LoVo (cell line): ENCODE measurements around the gene OR1F1.
"Not testable (repeated sequence)": the region's sequence is repeated elsewhere in the genome, so short reads cannot be mapped to it uniquely, and the experiment has no call there.

Source experiments
- DNase-seq: peaks from one replicate; pipeline ENCODE4 v3.0.0-alpha.2; 2016; ENCODE audit warnings: low spot score

The OR1F1 gene

DNA sequence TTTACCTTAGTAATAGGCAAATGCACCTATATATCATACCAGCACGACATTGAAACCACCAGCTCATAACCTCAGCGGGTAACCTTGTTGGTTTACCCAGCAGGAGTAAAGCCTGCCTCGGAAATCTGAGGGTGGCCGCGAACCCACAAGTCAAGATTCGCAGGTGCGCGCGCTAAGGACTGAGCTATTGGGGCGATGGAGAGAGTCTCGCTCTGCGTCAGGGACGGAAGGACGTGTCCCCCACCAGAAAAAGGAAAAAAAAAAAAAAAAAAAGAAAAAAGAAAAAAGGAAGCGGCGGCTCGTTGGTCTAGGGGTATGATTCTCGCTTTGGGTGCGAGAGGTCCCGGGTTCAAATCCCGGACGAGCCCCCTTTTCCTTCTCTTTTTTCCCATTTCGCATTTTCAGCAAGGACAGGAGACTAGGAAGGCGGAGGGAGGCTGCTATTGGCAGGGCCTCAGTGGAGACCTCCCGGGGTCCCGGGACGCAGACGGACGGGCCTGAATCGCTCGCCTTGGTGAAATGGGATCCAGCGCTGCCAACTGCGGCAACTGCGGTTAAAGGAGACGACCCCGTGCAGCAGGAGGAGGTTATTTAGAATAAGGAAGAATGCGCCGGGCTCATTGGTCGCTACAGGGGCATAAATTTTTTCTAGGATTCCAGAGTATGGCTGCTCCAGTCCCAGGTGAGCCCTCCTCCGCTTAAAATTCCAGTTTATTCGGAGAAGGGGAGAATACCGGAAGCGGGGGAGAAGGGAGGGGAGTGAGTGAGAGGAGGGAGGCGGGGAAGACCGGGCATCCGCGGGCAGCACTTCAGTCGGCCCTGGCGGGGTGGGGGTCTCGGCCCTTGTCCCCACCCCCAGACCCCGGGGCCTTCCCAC is at the start of gene OR1F1:
Gene OR1F1, plus strand, starts transcription at position 407 of the 877 bp plus-strand sequence.
- DNase-seq: no peak

DNA sequence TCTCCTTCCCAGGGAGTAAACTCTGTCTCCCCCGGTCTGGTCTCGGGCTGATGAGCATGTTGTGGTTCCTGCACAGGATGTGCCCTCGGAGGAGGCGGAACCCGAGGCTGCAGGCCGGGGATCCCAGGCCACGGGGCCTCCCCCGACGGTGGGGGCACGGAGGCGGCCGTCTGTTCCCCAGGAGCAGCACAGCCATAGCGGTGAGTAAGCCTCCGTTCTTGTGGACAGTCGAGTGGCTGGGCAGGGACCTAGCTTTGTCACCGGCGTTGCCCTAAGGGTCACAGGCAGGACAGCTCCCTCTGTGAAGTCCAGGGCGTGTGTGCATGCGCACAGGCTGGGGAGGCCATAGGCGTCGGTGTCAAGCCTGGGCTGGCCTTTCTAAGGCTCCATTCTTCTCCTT is 49.7 kb upstream of the OR1F1 start:
- no peak for DNase-seq

DNA sequence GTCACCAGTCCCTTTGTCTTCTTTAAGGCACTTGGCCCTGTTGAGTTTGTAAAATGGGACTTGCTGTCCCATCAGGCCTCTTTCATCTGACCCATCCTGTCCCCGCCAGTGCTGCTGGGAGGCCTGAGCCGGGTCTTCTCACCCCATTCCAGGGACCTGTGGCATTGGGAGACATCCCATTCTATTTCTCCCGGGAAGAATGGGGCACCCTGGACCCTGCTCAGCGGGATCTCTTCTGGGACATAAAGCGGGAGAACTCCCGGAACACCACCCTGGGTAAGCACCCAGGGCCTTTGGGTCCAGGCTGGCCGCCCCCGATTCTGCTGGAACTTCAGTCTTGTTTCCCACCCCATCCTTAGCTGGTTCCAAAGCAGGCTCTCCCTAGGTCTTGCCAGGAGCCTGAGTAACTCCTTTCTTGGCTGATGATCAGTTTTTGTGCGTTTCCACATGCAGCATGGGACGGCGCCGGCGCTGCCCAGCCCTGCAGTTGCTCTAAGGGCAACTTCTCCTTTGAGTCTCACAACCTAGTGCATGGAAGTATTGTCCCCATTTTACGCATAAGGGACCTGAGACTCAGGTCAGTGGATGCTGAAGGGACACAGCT is 49.1 kb upstream of the OR1F1 start:
- DNase-seq: no peak

DNA sequence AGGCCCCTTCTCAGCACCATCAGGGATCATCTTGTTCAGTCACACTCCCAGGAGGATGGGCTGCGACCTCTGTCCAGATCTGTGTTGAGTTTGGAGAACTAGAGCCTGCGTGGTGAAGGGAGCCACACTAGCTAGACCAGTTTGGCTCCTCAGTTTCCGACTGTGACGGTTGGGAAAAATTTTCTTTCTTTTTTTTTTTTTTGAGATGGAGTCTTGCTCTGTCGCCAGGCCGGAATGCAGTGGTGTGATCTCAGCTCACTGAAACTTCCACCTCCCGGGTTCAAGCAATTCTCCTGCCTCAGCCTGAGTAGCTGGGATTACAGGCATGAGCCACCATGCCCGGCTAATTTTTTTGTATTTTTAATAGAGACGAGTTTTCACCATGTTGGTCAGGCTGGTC is 48.4 kb upstream of the OR1F1 start:
- DNase-seq: not testable (repeated sequence)

DNA sequence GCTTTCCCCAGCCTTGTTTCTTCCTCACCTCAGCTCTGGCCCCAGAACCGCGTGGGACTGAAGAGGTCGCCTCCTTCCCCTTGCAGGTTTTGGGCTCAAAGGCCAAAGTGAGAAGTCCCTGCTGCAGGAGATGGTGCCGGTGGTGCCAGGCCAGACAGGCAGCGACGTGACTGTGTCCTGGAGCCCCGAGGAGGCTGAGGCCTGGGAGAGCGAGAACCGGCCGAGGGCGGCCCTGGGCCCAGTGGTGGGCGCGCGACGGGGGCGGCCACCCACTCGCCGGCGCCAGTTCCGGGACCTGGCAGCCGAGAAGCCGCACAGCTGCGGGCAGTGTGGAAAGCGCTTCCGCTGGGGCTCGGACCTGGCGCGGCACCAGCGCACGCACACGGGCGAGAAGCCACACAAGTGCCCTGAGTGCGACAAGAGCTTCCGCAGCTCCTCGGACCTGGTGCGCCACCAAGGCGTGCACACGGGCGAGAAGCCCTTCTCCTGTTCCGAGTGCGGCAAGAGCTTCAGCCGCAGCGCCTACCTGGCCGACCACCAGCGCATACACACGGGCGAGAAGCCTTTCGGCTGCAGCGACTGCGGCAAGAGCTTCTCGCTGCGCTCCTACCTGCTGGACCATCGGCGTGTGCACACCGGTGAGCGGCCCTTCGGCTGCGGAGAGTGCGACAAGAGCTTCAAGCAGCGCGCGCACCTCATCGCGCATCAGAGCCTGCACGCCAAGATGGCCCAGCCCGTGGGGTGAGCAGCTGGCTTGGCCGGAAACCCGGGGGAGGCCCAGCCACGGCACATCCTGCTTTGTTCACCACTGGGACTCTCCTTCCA is 47.2 kb upstream of the OR1F1 start:
- no peak for DNase-seq

DNA sequence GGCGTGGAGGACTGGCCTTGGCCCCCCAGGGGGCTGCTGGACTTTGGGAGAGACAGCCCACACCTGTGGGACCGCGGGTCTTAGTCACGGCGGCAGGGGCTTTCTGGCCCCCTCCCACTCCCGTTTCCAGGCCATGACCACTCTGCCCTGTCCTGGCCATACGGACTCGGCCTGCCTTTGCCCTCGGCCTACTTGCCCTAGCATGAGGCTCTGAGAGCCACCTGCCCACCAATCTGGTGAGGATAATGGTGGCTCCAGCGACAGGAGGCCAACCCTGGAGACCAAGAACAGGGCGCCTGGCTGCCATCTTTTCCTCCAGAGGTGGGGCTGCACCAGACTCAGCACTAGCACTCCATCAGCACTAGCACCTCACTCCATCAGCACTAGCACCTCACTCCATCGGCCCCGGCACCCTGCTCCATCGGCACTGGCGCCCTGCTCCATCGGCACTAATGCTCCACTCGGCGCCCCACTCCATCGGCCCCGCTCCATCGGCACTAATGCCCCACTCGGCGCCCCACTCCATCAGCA is 46.2 kb upstream of the OR1F1 start:
- no peak for DNase-seq

DNA sequence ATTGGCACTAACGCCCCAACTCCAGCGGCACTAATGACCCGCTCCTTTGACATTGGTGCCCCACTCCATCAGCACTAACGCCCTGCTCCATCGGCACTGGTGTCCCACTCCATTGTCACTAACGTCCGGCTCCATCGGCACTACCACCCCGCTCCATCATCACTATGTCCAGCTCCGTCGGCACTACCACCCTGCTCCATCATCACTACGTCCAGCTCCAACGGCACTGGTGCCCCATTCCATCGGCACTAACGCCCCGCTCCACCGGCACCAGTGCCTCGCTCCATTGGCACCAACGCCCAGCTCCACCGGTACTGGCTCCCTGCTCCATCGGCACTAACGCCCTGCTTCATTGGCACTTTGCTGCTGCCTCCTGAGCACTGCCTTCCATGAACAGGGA is 45.7 kb upstream of the OR1F1 start:
- no peak for DNase-seq

DNA sequence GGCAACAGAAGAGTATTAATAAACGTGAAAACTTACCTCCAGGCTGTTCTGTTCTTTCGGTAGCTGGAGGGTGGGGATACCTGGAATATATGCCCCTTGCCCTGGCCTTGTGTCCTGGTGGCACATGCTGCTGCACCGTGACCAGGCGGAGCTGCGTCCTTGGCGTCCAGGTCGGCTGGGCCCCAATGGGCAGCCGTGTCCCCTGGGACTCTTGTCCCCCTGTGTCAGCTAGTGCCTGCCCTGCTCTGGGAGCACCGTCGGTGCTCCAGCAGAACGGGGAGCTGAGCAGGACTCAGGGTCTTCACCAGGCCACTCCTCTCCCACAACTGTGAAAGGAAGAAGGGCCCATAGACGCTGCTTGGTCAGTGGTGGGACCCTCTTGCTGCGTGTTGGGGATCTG is 45.2 kb upstream of the OR1F1 start:
- DNase-seq: no peak

DNA sequence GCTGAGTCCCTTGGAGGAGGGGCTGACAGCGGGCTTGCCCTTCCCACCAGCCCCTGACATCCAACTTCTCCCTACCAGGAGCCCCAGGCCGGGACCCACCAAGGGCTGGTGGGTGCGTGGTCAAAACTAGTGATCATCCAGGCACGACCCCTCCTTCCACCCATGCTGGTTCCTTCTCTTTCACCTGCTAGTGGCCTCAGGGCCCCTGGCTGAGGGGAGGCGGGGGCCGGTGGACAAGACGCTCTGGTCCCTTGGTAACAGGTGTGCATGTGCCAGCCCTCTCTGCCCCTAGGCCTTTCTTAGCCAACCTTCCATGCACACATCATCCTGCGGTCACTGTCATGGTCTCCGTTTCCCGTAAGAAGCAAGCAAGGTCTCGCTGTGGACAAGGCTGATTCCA is 44.8 kb upstream of the OR1F1 start:
- no peak for DNase-seq

DNA sequence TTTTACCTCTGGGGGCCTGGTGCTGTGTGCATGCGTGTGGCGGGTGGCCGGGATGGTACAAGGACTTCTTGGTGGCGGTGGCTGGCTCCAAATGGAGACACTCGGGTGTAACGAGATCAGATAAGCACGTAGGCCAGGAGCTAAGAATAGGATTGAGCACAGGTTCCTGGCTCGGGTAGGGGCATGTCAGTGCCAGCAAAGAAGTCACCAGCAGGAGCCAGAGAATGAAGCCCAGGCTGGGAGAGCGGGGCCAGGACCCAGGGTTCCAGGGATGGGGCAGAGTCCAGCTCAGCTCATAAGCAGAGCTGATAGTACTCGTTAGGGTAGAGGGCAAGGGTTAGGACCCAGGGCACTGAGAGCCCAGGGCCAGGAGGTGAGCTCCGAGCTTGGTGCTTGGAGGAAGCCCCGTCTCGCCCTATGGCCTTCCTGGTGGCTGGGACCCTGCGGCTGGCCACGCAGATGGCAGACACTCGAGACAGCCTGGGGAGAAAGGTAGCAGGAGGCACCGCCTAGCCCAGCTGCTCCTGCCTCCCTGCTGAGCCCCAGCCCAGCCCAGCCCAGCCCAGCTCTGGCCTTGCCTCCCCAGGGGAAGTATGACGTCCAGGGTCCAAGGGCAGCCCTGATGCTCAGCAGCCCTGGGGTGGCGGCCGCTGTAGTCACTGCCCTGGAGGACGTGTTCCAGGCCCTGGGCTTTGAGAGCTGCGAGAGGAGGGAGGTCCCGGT is 44.2 kb upstream of the OR1F1 start:
- DNase-seq: no peak

DNA sequence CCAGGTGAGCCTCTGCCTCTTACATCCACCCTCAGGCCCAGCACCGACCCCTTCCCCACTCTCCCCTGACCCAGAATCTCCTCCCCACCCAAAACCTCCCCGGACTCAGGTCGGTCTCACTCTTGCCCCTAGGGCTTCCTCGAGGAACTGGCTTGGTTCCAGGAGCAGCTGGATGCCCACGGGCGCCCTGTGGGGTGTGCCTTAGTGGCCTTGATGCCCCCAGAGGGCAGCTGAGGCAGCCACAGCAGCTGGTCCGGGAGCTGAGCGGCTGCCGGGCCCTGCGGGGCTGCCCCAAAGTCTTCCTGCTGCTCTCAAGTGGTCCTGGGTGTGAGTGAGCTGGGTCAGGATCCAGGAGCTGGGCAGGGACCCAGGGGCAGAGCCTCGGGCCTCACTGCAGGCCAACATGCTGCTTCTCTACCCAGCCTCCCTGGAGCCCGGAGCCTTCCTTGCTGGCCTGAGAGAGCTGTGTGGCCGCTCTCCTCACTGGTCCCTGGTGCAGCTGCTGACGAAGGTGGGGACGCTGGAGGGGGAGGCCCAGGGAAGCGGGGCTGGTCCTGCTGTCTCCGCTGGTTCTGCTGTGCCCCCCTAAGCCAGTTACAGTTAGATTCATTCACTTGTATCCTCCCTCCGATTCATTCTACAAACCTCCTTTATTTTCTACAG is 43.6 kb upstream of the OR1F1 start:
- no peak for DNase-seq

DNA sequence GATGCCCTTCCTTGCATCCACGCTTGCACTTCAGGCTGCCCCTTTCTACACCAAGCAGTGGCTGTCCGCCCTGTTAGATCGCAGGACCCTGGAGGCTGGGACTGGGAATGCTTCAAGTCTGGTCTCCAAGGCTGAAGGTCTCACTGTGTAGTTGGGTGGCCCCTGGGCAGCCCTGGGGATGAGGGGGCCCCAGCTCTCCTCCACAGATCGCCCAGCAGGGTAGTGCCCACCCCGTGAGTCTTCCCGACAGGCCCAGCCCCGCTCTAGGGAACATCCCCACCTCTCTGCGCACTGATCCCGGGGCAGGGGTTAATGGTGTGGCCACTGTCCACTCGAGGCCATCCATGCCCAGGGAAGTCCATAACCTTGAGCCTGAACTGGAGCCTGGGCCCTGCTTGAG is 42.9 kb upstream of the OR1F1 start:
- no peak for DNase-seq

DNA sequence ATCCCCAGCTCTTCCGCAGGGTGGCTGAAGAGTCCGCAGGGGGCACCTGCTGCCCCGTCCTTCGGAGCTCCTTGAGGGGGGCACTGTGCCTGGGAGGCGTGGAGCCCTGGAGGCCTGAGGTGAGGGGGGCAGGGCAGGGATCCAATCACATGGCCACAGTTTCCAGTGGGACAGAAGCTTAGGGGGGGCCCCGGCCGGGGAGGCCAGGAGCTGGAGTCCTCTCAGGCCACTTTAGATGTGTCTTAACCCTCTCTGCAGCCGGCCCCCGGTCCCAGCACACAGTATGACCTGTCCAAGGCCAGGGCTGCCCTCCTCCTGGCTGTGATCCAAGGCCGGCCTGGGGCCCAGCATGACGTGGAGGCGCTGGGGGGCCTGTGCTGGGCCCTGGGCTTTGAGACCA is 42.3 kb upstream of the OR1F1 start:
- no peak for DNase-seq

DNA sequence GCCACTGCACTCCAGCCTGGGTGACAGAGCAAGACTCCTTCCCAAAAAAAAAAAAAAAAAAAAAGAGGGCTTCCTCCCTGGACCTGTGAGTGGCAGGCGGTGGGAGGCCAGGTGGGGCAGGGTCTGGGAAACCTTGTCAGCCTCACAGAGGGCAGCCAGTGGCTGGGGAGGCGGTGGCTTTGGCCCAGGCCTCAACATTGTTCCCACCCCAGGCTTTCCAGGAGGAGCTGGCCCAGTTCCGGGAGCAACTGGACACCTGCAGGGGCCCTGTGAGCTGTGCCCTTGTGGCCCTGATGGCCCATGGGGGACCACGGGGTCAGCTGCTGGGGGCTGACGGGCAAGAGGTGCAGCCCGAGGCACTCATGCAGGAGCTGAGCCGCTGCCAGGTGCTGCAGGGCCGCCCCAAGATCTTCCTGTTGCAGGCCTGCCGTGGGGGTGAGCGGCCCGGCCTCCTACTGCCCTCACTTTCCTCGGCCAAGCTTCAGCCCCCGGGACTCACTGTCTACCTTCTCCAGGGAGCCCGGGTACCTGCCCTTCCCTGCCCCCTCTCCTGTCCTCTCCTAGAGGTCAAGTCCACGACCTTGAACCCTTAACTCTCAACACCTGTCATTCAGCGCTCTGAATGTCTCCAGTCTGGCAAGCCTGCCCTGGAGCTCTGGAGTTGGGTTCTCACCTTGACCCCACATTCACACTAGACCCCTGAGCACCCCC is 40.8 kb upstream of the OR1F1 start:
- DNase-seq: no peak

DNA sequence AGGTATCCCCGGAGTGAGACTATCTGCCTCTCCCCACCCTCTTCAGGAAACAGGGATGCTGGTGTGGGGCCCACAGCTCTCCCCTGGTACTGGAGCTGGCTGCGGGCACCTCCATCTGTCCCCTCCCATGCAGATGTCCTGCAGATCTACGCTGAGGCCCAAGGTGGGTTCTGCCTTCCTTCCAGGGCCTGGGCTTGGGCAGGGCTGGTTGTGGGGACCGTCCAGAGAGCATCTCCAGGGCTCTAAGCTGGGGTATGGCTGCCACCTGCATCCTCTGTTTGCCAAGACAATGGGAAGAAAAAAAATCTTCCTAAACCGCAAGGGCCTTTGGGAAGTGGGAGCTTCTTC is 40.3 kb upstream of the OR1F1 start:
- DNase-seq: no peak

DNA sequence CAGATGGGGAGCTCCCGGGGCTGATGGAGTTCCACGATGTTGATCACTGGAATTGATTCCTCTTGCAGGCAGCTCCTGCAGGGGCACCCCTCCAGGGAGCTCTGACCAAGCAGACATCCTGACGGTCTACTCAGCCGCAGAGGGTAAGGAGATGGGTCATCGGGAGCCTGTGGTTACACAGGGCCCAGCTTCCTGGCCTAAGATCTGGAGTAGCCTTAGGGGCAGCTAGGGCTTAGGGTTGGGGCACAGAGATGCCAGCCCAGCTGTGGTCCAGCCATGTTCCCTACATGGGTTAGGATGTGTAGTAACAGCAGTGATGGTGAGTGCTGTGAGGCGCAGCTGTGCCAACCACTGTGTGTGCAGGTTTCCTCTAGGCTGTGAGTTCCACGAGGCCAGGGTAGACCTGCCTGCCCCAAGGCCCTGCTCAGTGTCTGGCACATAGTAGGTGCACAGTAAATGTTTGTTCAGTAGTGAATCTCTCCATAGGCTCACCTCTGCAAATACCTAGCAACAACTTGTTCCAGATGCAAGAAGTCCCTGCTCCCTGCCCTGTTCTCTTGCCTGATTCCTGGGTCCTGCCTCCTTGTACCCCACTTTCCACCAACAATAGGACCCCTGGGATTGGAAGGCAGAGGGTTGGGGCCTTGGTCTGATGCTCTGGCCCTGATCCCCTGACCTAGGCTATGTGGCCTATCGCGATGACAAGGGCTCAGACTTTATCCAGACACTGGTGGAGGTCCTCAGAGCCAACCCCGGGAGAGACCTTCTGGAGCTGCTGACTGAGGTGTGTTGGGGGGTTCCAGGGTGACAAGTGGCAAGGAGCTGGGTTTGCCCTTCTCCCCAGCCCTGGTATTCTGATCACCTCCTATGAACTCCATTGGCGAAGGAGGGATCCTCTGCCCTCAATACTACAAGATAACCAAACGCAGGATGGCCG is 39.5 kb upstream of the OR1F1 start:
- DNase-seq: no peak

DNA sequence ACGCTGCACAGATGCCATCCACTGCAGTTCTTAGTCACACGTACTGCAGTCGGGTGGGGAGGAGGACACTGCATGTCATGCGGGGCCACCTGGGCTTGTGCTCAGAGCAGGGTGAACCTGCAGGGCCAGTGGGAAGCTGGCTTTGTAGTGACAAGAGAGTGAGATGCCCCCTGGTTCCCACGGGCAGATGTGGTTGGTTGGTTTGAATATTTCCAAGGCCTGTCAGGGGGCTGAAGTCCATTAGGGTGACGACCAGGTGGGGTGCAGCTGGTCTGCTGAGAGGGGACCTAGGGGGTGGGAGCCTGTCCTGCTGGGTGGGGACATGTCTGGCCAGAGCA is 38.8 kb upstream of the OR1F1 start:
- DNase-seq: no peak

DNA sequence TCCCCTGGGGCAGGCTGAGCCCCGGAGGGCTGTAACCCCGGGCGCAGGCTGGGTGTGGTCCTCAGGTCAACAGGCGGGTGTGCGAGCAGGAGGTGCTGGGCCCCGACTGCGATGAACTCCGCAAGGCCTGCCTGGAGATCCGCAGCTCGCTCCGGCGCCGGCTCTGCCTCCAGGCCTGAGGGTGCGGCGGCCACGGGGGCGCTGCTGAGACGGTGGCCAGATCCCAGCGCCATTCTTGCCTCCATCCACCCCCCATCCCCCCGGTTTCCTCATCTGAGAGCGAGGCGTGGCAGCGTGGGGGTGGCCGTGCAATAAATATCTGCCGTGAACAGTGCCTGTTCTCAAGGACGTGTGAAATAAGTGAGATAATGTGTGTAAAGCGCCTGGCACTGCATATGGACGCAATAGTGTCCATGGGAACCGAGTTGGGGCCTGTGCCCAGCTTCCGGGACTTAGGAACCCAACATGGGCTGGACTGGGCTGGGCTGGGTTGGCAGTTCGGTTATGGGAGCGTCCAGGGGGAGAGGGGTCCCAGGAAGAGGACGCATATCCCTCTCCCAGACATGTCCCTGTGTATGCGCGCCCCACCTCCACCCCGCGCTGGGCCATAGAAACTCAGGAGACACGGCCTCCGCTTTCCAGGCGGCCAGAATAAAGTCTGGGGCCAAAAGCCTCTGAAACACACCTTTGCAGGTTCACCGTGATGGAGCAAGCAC is 38.2 kb upstream of the OR1F1 start:
- DNase-seq: peak; percentile 72
